DND-41 (cell line): ENCODE results near the gene NDUFC1.

Source experiments
- ATAC-seq: fragments of 200-7000 bp; cut with Tn5 transposase; 3 replicates; pipeline ENCODE4 v1.9.1; 2021; ENCODE audit warnings: low read depth; ENCODE audit not compliant: insufficient read depth
- DNase-seq: peaks from one replicate; pipeline ENCODE4 v3.0.0-alpha.2; 2020
- H2AFZ ChIP-seq: 2 replicates; pipeline ENCODE4 v1.6.0; 2012; ENCODE audit warnings: low read depth, low read length
- H3K27ac ChIP-seq: 2 replicates; pipeline ENCODE4 v1.5.1; 2012; ENCODE audit warnings: low read length, inconsistent platforms
- H3K27me3 ChIP-seq: fragments of 200-600 bp; sonication (generic); 2 replicates; pipeline ENCODE4 v1.6.0; 2012; ENCODE audit warnings: low read length, mild to moderate bottlenecking, inconsistent platforms; ENCODE audit not compliant: insufficient read depth, poor library complexity
- H3K36me3 ChIP-seq: 2 replicates; pipeline ENCODE4 v1.5.1; 2012; ENCODE audit warnings: low read length, inconsistent platforms; ENCODE audit not compliant: insufficient read depth
- H3K4me1 ChIP-seq: 2 replicates; pipeline ENCODE4 v1.5.1; 2012; ENCODE audit warnings: mild to moderate bottlenecking, low read length; ENCODE audit not compliant: insufficient read depth
- H3K4me2 ChIP-seq: 2 replicates; pipeline ENCODE4 v1.6.0; 2012; ENCODE audit warnings: mild to moderate bottlenecking, moderate library complexity, low read length, inconsistent platforms; ENCODE audit not compliant: insufficient read depth
- H3K4me3 ChIP-seq, 2 experiments: fragments of 200-600 bp in 1 of 2; shearing (Covaris generic) in 1 of 2; 2 replicates each; pipeline ENCODE4 v1.5.1; 2012 to 2016; ENCODE audit warnings: inconsistent platforms in 2 of 2, low read length in 2 of 2, mild to moderate bottlenecking in 2 of 2, low read depth in 1 of 2, moderate library complexity in 1 of 2
- H3K79me2 ChIP-seq: 2 replicates; pipeline ENCODE4 v1.6.0; 2012; ENCODE audit warnings: low read length, inconsistent platforms; ENCODE audit not compliant: insufficient read depth
- H3K9ac ChIP-seq: 2 replicates; pipeline ENCODE4 v1.6.0; 2012; ENCODE audit warnings: low read depth, mild to moderate bottlenecking, inconsistent platforms, low read length, moderate library complexity
- H3K9me3 ChIP-seq: 2 replicates; pipeline ENCODE4 v1.5.1; 2012; ENCODE audit warnings: low read length, moderate library complexity, mild to moderate bottlenecking, inconsistent platforms; ENCODE audit not compliant: insufficient read depth, severe bottlenecking
- H4K20me1 ChIP-seq: 2 replicates; pipeline ENCODE4 v1.6.0; 2012; ENCODE audit warnings: low read length; ENCODE audit not compliant: insufficient read depth
- CTCF ChIP-seq: IDR thresholded peaks from 2 replicates; pipeline ENCODE4 v1.5.1; 2012; ENCODE audit warnings: borderline replicate concordance, low read length, moderate library complexity, mild to moderate bottlenecking; ENCODE audit not compliant: poor library complexity, severe bottlenecking; ENCODE audit errors: extremely low read depth
- EZH2 ChIP-seq: IDR thresholded peaks from 3 replicates; pipeline ENCODE4 v1.6.1; 2012; ENCODE audit warnings: borderline replicate concordance, low read depth, mild to moderate bottlenecking, moderate library complexity, low read length, inconsistent platforms; ENCODE audit not compliant: severe bottlenecking

Gene NDUFC1

GRCh38 chr4:139278485-139278884, 23.8 kb downstream of the NDUFC1 start:
- no peak overlapping the region for H2AFZ ChIP-seq
- no peak overlapping the region for H3K4me3 ChIP-seq
- H4K20me1 ChIP-seq: no peaks in the 10 kb centered on the region
- ATAC-seq (no peak), DNase-seq (no peak)
- no peaks in the 10 kb centered on the region for H3K36me3 ChIP-seq
- H3K4me2 ChIP-seq: no peak overlapping the region
- H3K4me1 ChIP-seq: no peaks in the 10 kb centered on the region
- H3K9ac ChIP-seq: no peak overlapping the region
- H3K27ac ChIP-seq: no peak overlapping the region
- no peaks in the 10 kb centered on the region for H3K79me2 ChIP-seq
- TF ChIP-seq CTCF: no peak
- no peak for TF ChIP-seq EZH2
- H3K27me3 ChIP-seq: no peaks in the 10 kb centered on the region
- no peaks in the 10 kb centered on the region for H3K9me3 ChIP-seq

GRCh38 chr4:139275281-139275735, 27.0 kb downstream of the NDUFC1 start:
- ATAC-seq (no peak), DNase-seq (no peak)
- no peak overlapping the region for H3K27ac ChIP-seq
- H3K36me3 ChIP-seq: no peaks in the 10 kb centered on the region
- no peak overlapping the region for H3K9ac ChIP-seq
- no peak for TF ChIP-seq CTCF
- no peak for TF ChIP-seq EZH2
- no peak overlapping the region for H3K4me2 ChIP-seq
- H2AFZ ChIP-seq: no peak overlapping the region
- no peaks in the 10 kb centered on the region for H3K27me3 ChIP-seq
- no peaks in the 10 kb centered on the region for H3K4me1 ChIP-seq
- H3K4me3 ChIP-seq: no peak overlapping the region
- no peaks in the 10 kb centered on the region for H3K9me3 ChIP-seq
- H4K20me1 ChIP-seq: no peaks in the 10 kb centered on the region
- no peaks in the 10 kb centered on the region for H3K79me2 ChIP-seq

GRCh38 chr4:139274790-139275189, 27.5 kb downstream of the NDUFC1 start:
- DNase-seq: no peak
- Histone ChIP-seq H3K4me3 (no peak overlapping the region), H4K20me1 (no peaks in the 10 kb centered on the region), H3K9ac (no peak overlapping the region), H3K27me3 (no peaks in the 10 kb centered on the region), H3K27ac (no peak overlapping the region), H3K36me3 (no peaks in the 10 kb centered on the region), H3K79me2 (no peaks in the 10 kb centered on the region), H2AFZ (no peak overlapping the region), H3K9me3 (no peaks in the 10 kb centered on the region), H3K4me2 (no peak overlapping the region), H3K4me1 (no peaks in the 10 kb centered on the region)
- TF ChIP-seq CTCF (no peak), EZH2 (no peak)
- no peak for ATAC-seq

- H2AFZ ChIP-seq: no peak overlapping the region
- H3K79me2 ChIP-seq: no peaks in the 10 kb centered on the region
- H3K4me3 ChIP-seq: no peak overlapping the region
- no peaks in the 10 kb centered on the region for H3K9me3 ChIP-seq
- DNase-seq (no peak), ATAC-seq (no peak)
- no peaks in the 10 kb centered on the region for H3K36me3 ChIP-seq
- H3K27me3 ChIP-seq: no peaks in the 10 kb centered on the region
- no peaks in the 10 kb centered on the region for H3K4me1 ChIP-seq
- TF ChIP-seq CTCF: no peak
- TF ChIP-seq EZH2: no peak
- H3K9ac ChIP-seq: no peak overlapping the region
- H3K27ac ChIP-seq: no peak overlapping the region
- H4K20me1 ChIP-seq: no peaks in the 10 kb centered on the region
- no peak overlapping the region for H3K4me2 ChIP-seq
Observed at GRCh38 chr4:139273835-139274234, 28.4 kb downstream of the NDUFC1 start.
